Gastroesophageal sphincter (tissue), 3 donors: ENCODE results near the gene INSYN1.
"Not testable (repeated sequence)": the region's sequence is repeated elsewhere in the genome, so short reads cannot be mapped to it uniquely, and the experiment has no call there.

Experiments used
- CTCF ChIP-seq, 4 experiments: fragments of 200-600 bp in 2 of 4; fragments of 450-650 bp in 2 of 4; sonication (generic) in 1 of 4; IDR thresholded peaks; one replicate each; pipeline ENCODE4 v1.5.1; 2017 to 2019; ENCODE audit warnings: antibody characterized with exemption in 4 of 4, mild to moderate bottlenecking in 2 of 4, moderate library complexity in 2 of 4
- EP300 ChIP-seq: sonication (generic); formaldehyde crosslinking; IDR thresholded peaks from one replicate; pipeline ENCODE4 v1.6.1; 2017; ENCODE audit warnings: antibody characterized with exemption, mild to moderate bottlenecking
- POLR2A ChIP-seq, 2 donors: fragments of 450-650 bp; IDR thresholded peaks; one replicate each; pipeline ENCODE4 v1.6.1; 2017; ENCODE audit warnings: antibody characterized with exemption in 2 of 2, mild to moderate bottlenecking in 2 of 2, moderate library complexity in 1 of 2
- POLR2AphosphoS5 ChIP-seq: sonication (generic); formaldehyde crosslinking; IDR thresholded peaks from one replicate; pipeline ENCODE4 v1.6.1; 2017; ENCODE audit warnings: antibody characterized with exemption

GRCh38 chr15:73732051-73732450, 21.1 kb downstream of the INSYN1 start:
- TF ChIP-seq CTCF (IDR thresholded peaks at IDR 0.05); POLR2A (IDR thresholded peaks at IDR 0.05); EP300; POLR2AphosphoS5: not testable (repeated sequence)
